ENCODE data around the gene ASL. TPM values are rescaled to one million over a fixed set of nuclear protein-coding genes. Genes with fewer than 3 reads are reported as not detected.
"Not testable (repeated sequence)": the region's sequence is repeated elsewhere in the genome, so short reads cannot be mapped to it uniquely, and the experiment has no call there.

Gene ASL
- total RNA-seq, 2 donors from 2014 or later, result 9.2 to 13.0 TPM

- Histone ChIP-seq H3K4me1 (no peaks in the 10 kb centered on the region), H3K4me3 (peak overlapping the region; percentile 23 to 47), H3K36me3 (no peaks in the 10 kb centered on the region), H3K27me3 (no peaks in the 10 kb centered on the region), H3K27ac (peak overlapping the region; percentile 66 to 85), H3K9me3 (no peaks in the 10 kb centered on the region)
- peak; percentile 76 for DNase-seq (ENCODE audit: low spot score)
- TF ChIP-seq, protein P1, sequence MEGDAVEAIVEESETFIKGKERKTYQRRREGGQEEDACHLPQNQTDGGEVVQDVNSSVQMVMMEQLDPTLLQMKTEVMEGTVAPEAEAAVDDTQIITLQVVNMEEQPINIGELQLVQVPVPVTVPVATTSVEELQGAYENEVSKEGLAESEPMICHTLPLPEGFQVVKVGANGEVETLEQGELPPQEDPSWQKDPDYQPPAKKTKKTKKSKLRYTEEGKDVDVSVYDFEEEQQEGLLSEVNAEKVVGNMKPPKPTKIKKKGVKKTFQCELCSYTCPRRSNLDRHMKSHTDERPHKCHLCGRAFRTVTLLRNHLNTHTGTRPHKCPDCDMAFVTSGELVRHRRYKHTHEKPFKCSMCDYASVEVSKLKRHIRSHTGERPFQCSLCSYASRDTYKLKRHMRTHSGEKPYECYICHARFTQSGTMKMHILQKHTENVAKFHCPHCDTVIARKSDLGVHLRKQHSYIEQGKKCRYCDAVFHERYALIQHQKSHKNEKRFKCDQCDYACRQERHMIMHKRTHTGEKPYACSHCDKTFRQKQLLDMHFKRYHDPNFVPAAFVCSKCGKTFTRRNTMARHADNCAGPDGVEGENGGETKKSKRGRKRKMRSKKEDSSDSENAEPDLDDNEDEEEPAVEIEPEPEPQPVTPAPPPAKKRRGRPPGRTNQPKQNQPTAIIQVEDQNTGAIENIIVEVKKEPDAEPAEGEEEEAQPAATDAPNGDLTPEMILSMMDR (IDR thresholded peaks at IDR 0.05), result no peak
Observed at GRCh38 chr7:66099551-66100407, 24.2 kb downstream of the ASL start.

GRCh38 chr7:66100408-66101050 is 24.9 kb downstream of the ASL start:
- TF ChIP-seq, protein P1 (IDR thresholded peaks at IDR 0.05), result no peak
- H3K9me3 ChIP-seq, result no peaks in the 10 kb centered on the region
- H3K4me3 ChIP-seq, result peak overlapping the region; percentile 23 to 47
- no peaks in the 10 kb centered on the region for H3K36me3 ChIP-seq
- DNase-seq (ENCODE audit: low spot score), result no peak
- H3K4me1 ChIP-seq, result no peaks in the 10 kb centered on the region
- no peaks in the 10 kb centered on the region for H3K27me3 ChIP-seq
- H3K27ac ChIP-seq, result peak overlapping the region; percentile 66 to 85

- not testable (repeated sequence) for H3K9me3 ChIP-seq; H3K4me1 ChIP-seq; H3K4me3 ChIP-seq; H3K36me3 ChIP-seq; DNase-seq (ENCODE audit: low spot score); H3K27ac ChIP-seq; H3K27me3 ChIP-seq
Observed at GRCh38 chr7:66102168-66102567, 26.5 kb downstream of the ASL start.

DNA sequence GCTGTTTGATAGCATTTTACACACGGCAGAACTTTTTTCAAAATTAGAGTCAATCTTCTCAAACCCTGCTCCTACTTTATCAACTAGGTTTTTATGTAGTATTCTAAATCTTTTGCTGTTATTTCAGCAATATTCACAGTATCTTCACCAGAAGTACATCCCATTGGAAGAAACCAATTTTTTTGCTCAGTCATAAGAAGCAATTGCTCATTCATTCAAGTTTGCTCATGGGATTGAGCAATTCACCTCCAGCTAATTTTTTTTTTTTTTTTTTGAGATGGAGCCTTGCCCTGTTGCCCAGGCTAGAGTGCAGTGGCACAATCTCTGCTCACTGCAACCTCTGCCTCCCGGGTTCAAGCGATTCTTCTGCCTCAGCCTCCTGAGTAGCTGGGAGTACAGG is 28.4 kb downstream of the ASL start:
- H3K36me3 ChIP-seq; H3K27me3 ChIP-seq; H3K4me1 ChIP-seq; DNase-seq (ENCODE audit: low spot score); H3K9me3 ChIP-seq; H3K27ac ChIP-seq; H3K4me3 ChIP-seq: not testable (repeated sequence)

- TF ChIP-seq, protein P1 (IDR thresholded peaks at IDR 0.05), result no peak
- Histone ChIP-seq H3K9me3 (no peaks in the 10 kb centered on the region), H3K4me3 (no peak overlapping the region), H3K4me1 (no peaks in the 10 kb centered on the region), H3K27me3 (no peaks in the 10 kb centered on the region), H3K27ac (no peak overlapping the region), H3K36me3 (no peaks in the 10 kb centered on the region)
- DNase-seq (ENCODE audit: low spot score), result no peak
Observed at GRCh38 chr7:66105263-66105748, 29.7 kb downstream of the ASL start.

GRCh38 chr7:66108410-66108809 is 32.8 kb downstream of the ASL start:
- not testable (repeated sequence) for H3K36me3 ChIP-seq; H3K27me3 ChIP-seq; DNase-seq (ENCODE audit: low spot score); H3K4me1 ChIP-seq; H3K4me3 ChIP-seq; H3K27ac ChIP-seq; H3K9me3 ChIP-seq

DNA sequence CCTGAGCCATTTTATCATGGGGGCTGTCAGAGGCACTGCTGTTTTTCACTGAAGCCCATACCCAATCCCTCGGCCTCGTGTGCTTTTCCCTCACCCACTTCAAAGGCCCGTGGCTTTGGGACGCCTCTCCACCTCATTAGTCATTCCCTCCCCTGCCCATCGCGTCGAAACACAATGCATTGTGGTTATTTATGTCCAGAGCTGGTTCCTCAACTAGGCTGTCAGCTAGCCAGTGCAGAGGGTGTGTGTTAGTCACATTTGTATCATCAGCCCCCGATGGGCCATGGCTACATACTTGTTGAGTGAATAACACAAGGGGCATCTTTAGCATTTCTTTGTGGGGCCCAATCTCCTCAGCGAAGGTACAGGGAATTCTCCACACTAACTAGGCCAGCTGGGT is 35.2 kb downstream of the ASL start:
- no peak for DNase-seq (ENCODE audit: low spot score)
- Histone ChIP-seq H3K36me3 (no peaks in the 10 kb centered on the region), H3K4me3 (no peak overlapping the region), H3K9me3 (no peaks in the 10 kb centered on the region), H3K4me1 (peaks cover 0 to 11% of the 10 kb centered on the region in 2 donors), H3K27ac (no peak overlapping the region), H3K27me3 (no peaks in the 10 kb centered on the region)
- TF ChIP-seq, protein P1 (IDR thresholded peaks at IDR 0.05), result no peak

Measured in right atrium auricular region (tissue), 2 donors.